Tibial nerve (tissue), 3 donors: ENCODE data around the gene ALDOA.

Experiments
- POLR2A ChIP-seq, 2 donors: fragments of 450-650 bp; IDR thresholded peaks; one replicate each; pipeline ENCODE4 v1.6.1; 2017; ENCODE audit warnings: antibody characterized with exemption in 2 of 2, mild to moderate bottlenecking in 2 of 2, moderate library complexity in 2 of 2
- TF ChIP-seq, protein P1 (sequence below), 5 experiments: fragments of 200-600 bp in 3 of 5; fragments of 450-650 bp in 2 of 5; sonication (generic) in 3 of 5; IDR thresholded peaks; one replicate each; pipeline ENCODE4 v1.5.1; 2016 to 2019; ENCODE audit warnings: antibody characterized with exemption in 5 of 5, mild to moderate bottlenecking in 3 of 5, moderate library complexity in 2 of 5

- TF ChIP-seq, protein P1, sequence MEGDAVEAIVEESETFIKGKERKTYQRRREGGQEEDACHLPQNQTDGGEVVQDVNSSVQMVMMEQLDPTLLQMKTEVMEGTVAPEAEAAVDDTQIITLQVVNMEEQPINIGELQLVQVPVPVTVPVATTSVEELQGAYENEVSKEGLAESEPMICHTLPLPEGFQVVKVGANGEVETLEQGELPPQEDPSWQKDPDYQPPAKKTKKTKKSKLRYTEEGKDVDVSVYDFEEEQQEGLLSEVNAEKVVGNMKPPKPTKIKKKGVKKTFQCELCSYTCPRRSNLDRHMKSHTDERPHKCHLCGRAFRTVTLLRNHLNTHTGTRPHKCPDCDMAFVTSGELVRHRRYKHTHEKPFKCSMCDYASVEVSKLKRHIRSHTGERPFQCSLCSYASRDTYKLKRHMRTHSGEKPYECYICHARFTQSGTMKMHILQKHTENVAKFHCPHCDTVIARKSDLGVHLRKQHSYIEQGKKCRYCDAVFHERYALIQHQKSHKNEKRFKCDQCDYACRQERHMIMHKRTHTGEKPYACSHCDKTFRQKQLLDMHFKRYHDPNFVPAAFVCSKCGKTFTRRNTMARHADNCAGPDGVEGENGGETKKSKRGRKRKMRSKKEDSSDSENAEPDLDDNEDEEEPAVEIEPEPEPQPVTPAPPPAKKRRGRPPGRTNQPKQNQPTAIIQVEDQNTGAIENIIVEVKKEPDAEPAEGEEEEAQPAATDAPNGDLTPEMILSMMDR (IDR thresholded peaks at IDR 0.05) = no peak
- no peak for TF ChIP-seq POLR2A (IDR thresholded peaks at IDR 0.05)
Observed at GRCh38 chr16:30108059-30108850, 42.7 kb downstream of the ALDOA start.
